GM12873 (cell line): ENCODE results near the gene PPP1R2C.
A peak's percentile ranks its signal among the peaks of the same experiment; 100 is the strongest.

Experiments
- TF ChIP-seq, protein P1 (sequence below): IDR thresholded peaks from 2 replicates; pipeline ENCODE4 v1.5.1; 2012; ENCODE audit warnings: low read depth, mild to moderate bottlenecking, moderate library complexity, low read length, control low read depth; ENCODE audit not compliant: insufficient read depth; ENCODE audit errors: missing control alignments

The PPP1R2C gene

GRCh38 chrX:42778096-42778495, at the start of gene PPP1R2C:
Gene PPP1R2C, minus strand, starts transcription at chrX:42778163. Its CDS starts 84 bp downstream, at chrX:42778079.
- TF ChIP-seq, protein P1, sequence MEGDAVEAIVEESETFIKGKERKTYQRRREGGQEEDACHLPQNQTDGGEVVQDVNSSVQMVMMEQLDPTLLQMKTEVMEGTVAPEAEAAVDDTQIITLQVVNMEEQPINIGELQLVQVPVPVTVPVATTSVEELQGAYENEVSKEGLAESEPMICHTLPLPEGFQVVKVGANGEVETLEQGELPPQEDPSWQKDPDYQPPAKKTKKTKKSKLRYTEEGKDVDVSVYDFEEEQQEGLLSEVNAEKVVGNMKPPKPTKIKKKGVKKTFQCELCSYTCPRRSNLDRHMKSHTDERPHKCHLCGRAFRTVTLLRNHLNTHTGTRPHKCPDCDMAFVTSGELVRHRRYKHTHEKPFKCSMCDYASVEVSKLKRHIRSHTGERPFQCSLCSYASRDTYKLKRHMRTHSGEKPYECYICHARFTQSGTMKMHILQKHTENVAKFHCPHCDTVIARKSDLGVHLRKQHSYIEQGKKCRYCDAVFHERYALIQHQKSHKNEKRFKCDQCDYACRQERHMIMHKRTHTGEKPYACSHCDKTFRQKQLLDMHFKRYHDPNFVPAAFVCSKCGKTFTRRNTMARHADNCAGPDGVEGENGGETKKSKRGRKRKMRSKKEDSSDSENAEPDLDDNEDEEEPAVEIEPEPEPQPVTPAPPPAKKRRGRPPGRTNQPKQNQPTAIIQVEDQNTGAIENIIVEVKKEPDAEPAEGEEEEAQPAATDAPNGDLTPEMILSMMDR, result no peak

DNA sequence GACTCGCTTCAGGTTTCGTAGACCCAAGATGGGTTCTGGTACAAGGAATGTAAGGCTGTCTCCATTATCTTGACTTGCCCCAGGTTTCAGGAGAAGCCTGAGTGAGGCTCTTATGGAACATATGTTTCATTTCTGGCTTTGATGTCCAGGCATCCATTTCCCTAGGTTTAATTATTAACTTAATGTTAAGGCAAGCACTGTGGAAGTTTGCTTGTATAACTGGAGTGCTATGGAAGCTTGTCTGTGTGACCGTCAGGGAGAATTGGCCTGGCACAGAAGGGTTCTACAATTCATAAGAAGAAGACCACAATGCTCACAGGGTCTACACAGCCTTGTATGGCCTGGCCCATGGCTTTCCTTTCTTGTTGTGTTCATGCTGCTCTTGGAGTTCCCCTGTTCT, 47.2 kb upstream of the PPP1R2C start:
- TF ChIP-seq, protein P1, result no peak

GRCh38 chrX:42824541-42824940, 46.6 kb upstream of the PPP1R2C start:
- TF ChIP-seq, protein P1, result no peak

DNA sequence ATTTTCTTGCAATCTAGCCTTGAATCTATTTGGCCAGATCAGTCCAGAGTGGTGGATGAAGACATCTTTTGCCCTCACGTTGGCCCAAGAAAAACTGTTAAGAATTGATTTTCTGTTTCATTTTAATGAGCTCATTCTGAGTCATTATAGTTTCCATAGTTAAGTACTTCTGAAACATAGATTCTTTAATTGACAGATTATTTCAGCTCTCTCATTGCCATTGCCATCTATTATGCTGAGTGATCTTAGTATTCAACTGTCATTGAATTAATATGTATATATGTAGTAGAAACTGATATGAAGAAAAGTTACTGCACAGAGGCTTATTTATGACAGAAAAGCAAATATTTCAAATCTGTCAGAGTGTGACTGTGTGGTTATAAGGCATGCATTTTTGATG, 45.5 kb upstream of the PPP1R2C start:
- TF ChIP-seq, protein P1, result no peak

- TF ChIP-seq, protein P1, result no peak
Observed at GRCh38 chrX:42821803-42822443, 44.0 kb upstream of the PPP1R2C start.

DNA sequence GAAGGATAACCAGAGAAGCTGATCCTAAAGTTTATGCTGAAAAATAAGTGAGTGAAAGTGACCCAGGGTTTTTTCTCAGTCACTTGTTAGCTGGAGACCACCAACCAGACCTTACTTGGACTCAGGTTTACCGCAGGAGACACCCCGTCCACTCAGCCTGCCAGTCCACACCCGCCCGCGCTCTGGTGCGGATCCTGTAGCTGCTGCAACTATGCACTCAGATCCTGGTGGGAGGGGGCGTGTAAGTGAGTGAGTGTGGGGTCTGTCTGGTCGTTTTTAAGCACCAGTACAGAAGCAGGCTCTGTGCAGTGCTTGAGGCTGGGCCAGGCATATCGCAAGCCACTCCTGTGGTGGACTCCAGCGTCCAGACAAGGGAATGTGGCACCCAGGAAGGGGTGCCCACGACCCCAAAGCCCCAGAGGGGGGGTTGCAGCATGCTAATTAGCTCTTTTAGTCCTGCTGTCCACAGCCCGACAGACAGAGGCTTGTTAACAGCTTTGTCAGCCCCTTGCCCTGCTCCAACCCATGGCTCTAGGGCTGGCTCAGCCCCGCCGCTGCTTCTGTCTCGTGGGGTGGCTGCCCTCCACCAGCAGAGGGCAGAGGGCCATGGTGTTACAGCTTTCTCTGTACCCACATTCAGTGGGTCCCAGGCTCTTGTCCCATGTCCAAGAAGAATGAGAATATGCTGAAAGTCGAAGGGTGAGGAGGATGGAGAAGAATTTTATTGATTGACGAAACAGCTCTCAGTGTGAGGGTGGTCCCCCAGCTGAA, 40.4 kb upstream of the PPP1R2C start:
- TF ChIP-seq, protein P1, result peak; percentile 5

- TF ChIP-seq, protein P1, result no peak
Observed at GRCh38 chrX:42809569-42809968, 31.6 kb upstream of the PPP1R2C start.
